ENCODE results near the gene CCDC68.

The CCDC68 gene

GRCh38 chr18:54958704-54959625 lies at the start of gene CCDC68:
CCDC68 (minus strand) TSS chr18:54959461; CDS start chr18:54942791, 16,670 bp downstream.
- H3K4me3 ChIP-seq (ENCODE audit: low read depth, low read length): peak within 1 kb of the TSS; percentile 85
- no peak for TF ChIP-seq CTCF (IDR thresholded peaks at IDR 0.05; ENCODE audit: low read depth, low read length)

GRCh38 chr18:55007602-55008001 lies 48.3 kb upstream of the CCDC68 start:
- no peak overlapping the region for H3K4me3 ChIP-seq (ENCODE audit: low read depth, low read length)
- no peak for TF ChIP-seq CTCF (IDR thresholded peaks at IDR 0.05; ENCODE audit: low read depth, low read length)

- no peak for TF ChIP-seq CTCF (IDR thresholded peaks at IDR 0.05; ENCODE audit: low read depth, low read length)
- no peak overlapping the region for H3K4me3 ChIP-seq (ENCODE audit: low read depth, low read length)
Measured at GRCh38 chr18:55003695-55004094, 44.4 kb upstream of the CCDC68 start.

GRCh38 chr18:55002261-55002660 lies 43.0 kb upstream of the CCDC68 start:
- no peak overlapping the region for H3K4me3 ChIP-seq (ENCODE audit: low read depth, low read length)
- TF ChIP-seq CTCF (IDR thresholded peaks at IDR 0.05; ENCODE audit: low read depth, low read length): no peak

- no peak for TF ChIP-seq CTCF (IDR thresholded peaks at IDR 0.05; ENCODE audit: low read depth, low read length)
- H3K4me3 ChIP-seq (ENCODE audit: low read depth, low read length): no peak overlapping the region
Measured at GRCh38 chr18:55001394-55002024, 42.2 kb upstream of the CCDC68 start.

GRCh38 chr18:55000529-55000928 lies 41.3 kb upstream of the CCDC68 start:
- no peak for TF ChIP-seq CTCF (IDR thresholded peaks at IDR 0.05; ENCODE audit: low read depth, low read length)
- H3K4me3 ChIP-seq (ENCODE audit: low read depth, low read length): no peak overlapping the region

GRCh38 chr18:54999016-54999415 lies 39.8 kb upstream of the CCDC68 start:
- no peak overlapping the region for H3K4me3 ChIP-seq (ENCODE audit: low read depth, low read length)
- TF ChIP-seq CTCF (IDR thresholded peaks at IDR 0.05; ENCODE audit: low read depth, low read length): no peak
